Muscle layer of duodenum (tissue), 2 donors: Measurements from ENCODE around the gene CYSLTR2.

Source experiments
- H3K27ac ChIP-seq: one replicate; pipeline ENCODE4 v1.7.0; 2013; ENCODE audit warnings: mild to moderate bottlenecking, low read length
- H3K27me3 ChIP-seq: one replicate; pipeline ENCODE4 v1.7.0; 2013; ENCODE audit warnings: low read depth, mild to moderate bottlenecking, control low read depth, low read length
- H3K36me3 ChIP-seq, 2 donors: one replicate each; pipeline ENCODE4 v1.7.0; 2013; ENCODE audit warnings: low read length in 2 of 2, control low read depth in 1 of 2, mild to moderate bottlenecking in 1 of 2; ENCODE audit not compliant: insufficient read depth in 2 of 2, control insufficient read depth in 1 of 2
- H3K4me1 ChIP-seq, 2 donors: one replicate each; pipeline ENCODE4 v1.7.0; 2013; ENCODE audit warnings: low read length in 2 of 2, mild to moderate bottlenecking in 2 of 2, control low read depth in 1 of 2, moderate library complexity in 1 of 2; ENCODE audit not compliant: insufficient read depth in 2 of 2, control insufficient read depth in 1 of 2
- H3K4me3 ChIP-seq, 2 donors: one replicate each; pipeline ENCODE4 v1.7.0; 2013; ENCODE audit warnings: low read length in 2 of 2, low read depth in 1 of 2, mild to moderate bottlenecking in 1 of 2
- H3K9me3 ChIP-seq, 2 donors: one replicate each; pipeline ENCODE4 v1.7.0; 2013; ENCODE audit warnings: low read length in 2 of 2, control low read depth in 1 of 2, mild to moderate bottlenecking in 1 of 2; ENCODE audit not compliant: control insufficient read depth in 1 of 2
- donor health status: healthy.

Gene CYSLTR2

DNA sequence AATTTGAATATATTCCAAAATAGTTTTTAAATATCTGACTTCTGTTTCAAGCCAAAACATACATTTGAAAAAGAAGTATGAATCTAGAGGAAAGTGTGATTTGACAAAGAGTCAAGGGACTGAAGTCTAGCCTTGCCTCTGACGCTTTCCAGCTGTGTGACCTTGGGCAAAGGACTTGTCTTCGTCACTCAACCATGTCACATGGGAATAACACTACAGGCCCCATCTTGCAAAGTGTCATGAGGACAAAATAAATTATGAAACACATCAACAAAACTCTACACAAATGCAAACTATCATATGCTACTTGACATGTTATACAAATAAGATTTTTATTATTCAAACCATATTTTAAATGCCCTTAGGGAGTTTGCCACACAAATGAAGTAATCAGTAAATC lies 73.0 kb downstream of the CYSLTR2 start:
- H3K27ac ChIP-seq: no peak overlapping the region
- no peaks in the 10 kb centered on the region for H3K27me3 ChIP-seq
- no peaks in the 10 kb centered on the region for H3K36me3 ChIP-seq
- no peak overlapping the region for H3K4me3 ChIP-seq
- no peaks in the 10 kb centered on the region for H3K9me3 ChIP-seq
- no peaks in the 10 kb centered on the region for H3K4me1 ChIP-seq

DNA sequence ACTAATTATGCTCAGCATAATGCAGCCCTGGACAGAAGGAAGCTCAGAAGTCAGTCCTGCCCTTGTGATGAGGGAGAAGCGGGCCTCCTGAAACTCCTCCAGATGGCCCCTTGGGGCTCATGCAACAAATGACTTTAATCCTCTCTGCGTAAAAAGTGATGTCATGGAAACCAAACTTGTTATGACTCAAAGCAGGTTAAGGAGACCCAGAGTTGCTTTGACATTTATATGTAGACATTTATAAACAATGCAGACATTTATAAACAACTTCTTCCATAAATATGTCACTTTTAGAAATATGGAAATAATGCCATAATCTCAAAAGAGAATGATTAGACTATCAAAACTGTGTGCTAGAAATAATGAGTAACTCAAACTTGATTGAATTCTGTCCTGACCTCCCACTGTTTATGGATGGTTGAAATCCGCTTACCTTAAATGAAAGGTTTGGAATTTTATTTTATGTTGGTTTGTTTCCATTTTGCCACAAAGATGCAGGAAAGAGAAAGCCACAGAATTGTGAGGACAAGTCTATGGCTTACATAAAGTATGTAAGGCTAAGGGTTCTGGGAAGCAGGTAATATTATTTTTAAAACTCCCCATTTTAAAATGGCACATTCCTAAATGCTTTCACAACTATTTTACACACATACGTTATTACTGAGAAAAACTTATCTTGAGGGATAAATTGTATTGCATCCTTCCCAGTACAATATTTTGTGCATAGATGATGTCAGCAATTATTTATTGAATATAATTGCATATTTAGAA lies 73.7 kb downstream of the CYSLTR2 start:
- Histone ChIP-seq H3K4me1 (no peaks in the 10 kb centered on the region), H3K27ac (no peak overlapping the region), H3K27me3 (no peaks in the 10 kb centered on the region), H3K4me3 (no peak overlapping the region), H3K9me3 (no peaks in the 10 kb centered on the region), H3K36me3 (no peaks in the 10 kb centered on the region)

DNA sequence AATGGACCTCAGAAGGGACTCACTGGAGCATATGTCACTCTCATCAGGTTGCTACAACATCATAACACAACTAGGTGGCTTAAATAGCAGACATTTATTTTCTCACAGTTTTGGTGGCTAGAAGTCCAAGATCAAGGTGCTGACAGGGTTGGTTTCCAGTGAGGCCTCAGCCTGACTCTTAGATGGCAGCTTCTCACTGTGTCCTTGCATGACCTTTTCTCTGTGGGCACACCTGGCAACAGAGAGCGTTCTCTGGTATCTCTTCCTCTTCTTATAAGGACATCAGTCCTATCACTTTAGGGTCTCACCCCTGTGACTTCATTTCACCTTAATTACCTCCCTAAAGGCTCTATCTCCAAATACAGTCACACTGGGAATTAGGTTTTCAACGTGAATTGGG lies 74.5 kb downstream of the CYSLTR2 start:
- no peak overlapping the region for H3K27ac ChIP-seq
- no peak overlapping the region for H3K4me3 ChIP-seq
- H3K27me3 ChIP-seq: no peaks in the 10 kb centered on the region
- no peaks in the 10 kb centered on the region for H3K4me1 ChIP-seq
- no peaks in the 10 kb centered on the region for H3K36me3 ChIP-seq
- no peaks in the 10 kb centered on the region for H3K9me3 ChIP-seq

- Histone ChIP-seq H3K4me1 (no peaks in the 10 kb centered on the region), H3K4me3 (no peak overlapping the region), H3K9me3 (no peaks in the 10 kb centered on the region), H3K27ac (no peak overlapping the region), H3K27me3 (no peaks in the 10 kb centered on the region), H3K36me3 (no peaks in the 10 kb centered on the region)
These were observed 75.1 kb downstream of the CYSLTR2 start for GRCh38 chr13:48728876-48729275.

- no peak overlapping the region for H3K27ac ChIP-seq
- H3K4me3 ChIP-seq: no peak overlapping the region
- no peaks in the 10 kb centered on the region for H3K27me3 ChIP-seq
- no peaks in the 10 kb centered on the region for H3K9me3 ChIP-seq
- H3K36me3 ChIP-seq: no peaks in the 10 kb centered on the region
- H3K4me1 ChIP-seq: no peaks in the 10 kb centered on the region
These were observed 76.1 kb downstream of the CYSLTR2 start for GRCh38 chr13:48729856-48730255.

GRCh38 chr13:48731001-48731658 lies 77.4 kb downstream of the CYSLTR2 start:
- H3K27ac ChIP-seq: no peak overlapping the region
- H3K9me3 ChIP-seq: no peaks in the 10 kb centered on the region
- H3K27me3 ChIP-seq: no peaks in the 10 kb centered on the region
- no peaks in the 10 kb centered on the region for H3K4me1 ChIP-seq
- H3K36me3 ChIP-seq: no peaks in the 10 kb centered on the region
- H3K4me3 ChIP-seq: no peak overlapping the region

- Histone ChIP-seq H3K4me1 (no peaks in the 10 kb centered on the region), H3K36me3 (no peaks in the 10 kb centered on the region), H3K9me3 (no peaks in the 10 kb centered on the region), H3K27me3 (no peaks in the 10 kb centered on the region), H3K4me3 (no peak overlapping the region), H3K27ac (no peak overlapping the region)
These were observed 78.3 kb downstream of the CYSLTR2 start for GRCh38 chr13:48731957-48732569.

- Histone ChIP-seq H3K36me3 (no peaks in the 10 kb centered on the region), H3K9me3 (no peaks in the 10 kb centered on the region)
These were observed 80.1 kb downstream of the CYSLTR2 start for GRCh38 chr13:48733739-48734335.

GRCh38 chr13:48735571-48735970 lies 81.8 kb downstream of the CYSLTR2 start:
- H3K9me3 ChIP-seq: no peaks in the 10 kb centered on the region
- H3K27me3 ChIP-seq: no peaks in the 10 kb centered on the region
- no peak overlapping the region for H3K27ac ChIP-seq
- H3K4me1 ChIP-seq: peaks cover 0 to 7% of the 10 kb centered on the region in 2 donors
- H3K36me3 ChIP-seq: no peaks in the 10 kb centered on the region
- no peak overlapping the region for H3K4me3 ChIP-seq

More at GRCh38 chr13:48733739-48734335, 80.1 kb downstream of the CYSLTR2 start:
- H3K4me3 ChIP-seq: no peak overlapping the region
- H3K4me1 ChIP-seq: peaks cover 0 to 7% of the 10 kb centered on the region in 2 donors
- H3K27me3 ChIP-seq: no peaks in the 10 kb centered on the region
- H3K27ac ChIP-seq: no peak overlapping the region

DNA sequence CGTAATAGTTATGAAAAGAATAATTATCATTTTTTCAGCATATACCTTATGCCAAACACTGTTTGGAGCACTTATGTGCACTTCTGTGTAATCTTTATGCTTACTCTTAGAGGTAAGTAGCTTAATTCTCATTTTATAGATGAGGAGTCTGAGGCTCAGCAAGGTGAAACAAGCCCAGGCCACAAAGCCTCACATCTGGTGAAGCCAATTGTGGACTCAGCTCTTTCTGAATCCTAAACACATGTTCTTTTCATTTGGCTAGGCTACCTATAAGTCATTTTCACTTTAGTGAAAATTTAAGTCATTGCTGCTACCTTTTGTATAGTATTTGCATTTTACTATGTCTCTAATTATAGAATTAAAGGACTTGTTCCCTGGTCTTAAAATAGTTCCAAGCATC lies 84.0 kb downstream of the CYSLTR2 start:
- no peaks in the 10 kb centered on the region for H3K27me3 ChIP-seq
- H3K36me3 ChIP-seq: no peaks in the 10 kb centered on the region
- H3K27ac ChIP-seq: no peak overlapping the region
- H3K9me3 ChIP-seq: no peaks in the 10 kb centered on the region
- H3K4me1 ChIP-seq: peaks cover 0 to 7% of the 10 kb centered on the region in 2 donors
- no peak overlapping the region for H3K4me3 ChIP-seq

DNA sequence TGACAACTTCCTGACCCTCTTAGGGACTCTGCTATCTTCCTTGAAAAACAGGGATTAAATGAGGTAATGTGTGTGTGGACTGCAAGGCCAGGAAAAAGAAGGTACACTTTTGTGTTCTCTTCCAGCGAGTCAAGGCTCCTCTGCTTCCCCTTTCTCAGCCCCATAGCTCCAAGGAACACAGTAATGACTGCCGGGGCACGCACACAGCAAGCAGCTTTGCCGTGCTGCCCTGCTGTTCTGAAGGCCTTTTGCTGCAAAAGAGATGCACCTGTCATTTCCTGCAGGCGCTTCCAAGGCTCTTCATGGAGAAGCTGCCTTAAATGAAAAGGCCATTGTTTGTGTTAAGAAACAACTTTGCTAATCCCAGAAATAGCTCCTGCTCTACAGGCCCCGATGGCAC lies 84.6 kb downstream of the CYSLTR2 start:
- Histone ChIP-seq H3K27me3 (no peaks in the 10 kb centered on the region), H3K27ac (no peak overlapping the region), H3K36me3 (no peaks in the 10 kb centered on the region), H3K9me3 (no peaks in the 10 kb centered on the region), H3K4me1 (peaks cover 0 to 7% of the 10 kb centered on the region in 2 donors), H3K4me3 (no peak overlapping the region)
